ENCODE data around the gene KRTAP9-3.
"Not testable (repeated sequence)": the region's sequence is repeated elsewhere in the genome, so short reads cannot be mapped to it uniquely, and the experiment has no call there.

The KRTAP9-3 gene

GRCh38 chr17:41199421-41200078 lies 32.7 kb upstream of the KRTAP9-3 start:
- TF ChIP-seq, protein P1, sequence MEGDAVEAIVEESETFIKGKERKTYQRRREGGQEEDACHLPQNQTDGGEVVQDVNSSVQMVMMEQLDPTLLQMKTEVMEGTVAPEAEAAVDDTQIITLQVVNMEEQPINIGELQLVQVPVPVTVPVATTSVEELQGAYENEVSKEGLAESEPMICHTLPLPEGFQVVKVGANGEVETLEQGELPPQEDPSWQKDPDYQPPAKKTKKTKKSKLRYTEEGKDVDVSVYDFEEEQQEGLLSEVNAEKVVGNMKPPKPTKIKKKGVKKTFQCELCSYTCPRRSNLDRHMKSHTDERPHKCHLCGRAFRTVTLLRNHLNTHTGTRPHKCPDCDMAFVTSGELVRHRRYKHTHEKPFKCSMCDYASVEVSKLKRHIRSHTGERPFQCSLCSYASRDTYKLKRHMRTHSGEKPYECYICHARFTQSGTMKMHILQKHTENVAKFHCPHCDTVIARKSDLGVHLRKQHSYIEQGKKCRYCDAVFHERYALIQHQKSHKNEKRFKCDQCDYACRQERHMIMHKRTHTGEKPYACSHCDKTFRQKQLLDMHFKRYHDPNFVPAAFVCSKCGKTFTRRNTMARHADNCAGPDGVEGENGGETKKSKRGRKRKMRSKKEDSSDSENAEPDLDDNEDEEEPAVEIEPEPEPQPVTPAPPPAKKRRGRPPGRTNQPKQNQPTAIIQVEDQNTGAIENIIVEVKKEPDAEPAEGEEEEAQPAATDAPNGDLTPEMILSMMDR (IDR thresholded peaks at IDR 0.05; ENCODE audit: low read length, missing control alignments), result no peak
- DNase-seq (ENCODE audit: low read depth), result no peak
- H3K4me3 ChIP-seq (replicated peaks; ENCODE audit: low read depth, low read length), result no peak overlapping the region

DNA sequence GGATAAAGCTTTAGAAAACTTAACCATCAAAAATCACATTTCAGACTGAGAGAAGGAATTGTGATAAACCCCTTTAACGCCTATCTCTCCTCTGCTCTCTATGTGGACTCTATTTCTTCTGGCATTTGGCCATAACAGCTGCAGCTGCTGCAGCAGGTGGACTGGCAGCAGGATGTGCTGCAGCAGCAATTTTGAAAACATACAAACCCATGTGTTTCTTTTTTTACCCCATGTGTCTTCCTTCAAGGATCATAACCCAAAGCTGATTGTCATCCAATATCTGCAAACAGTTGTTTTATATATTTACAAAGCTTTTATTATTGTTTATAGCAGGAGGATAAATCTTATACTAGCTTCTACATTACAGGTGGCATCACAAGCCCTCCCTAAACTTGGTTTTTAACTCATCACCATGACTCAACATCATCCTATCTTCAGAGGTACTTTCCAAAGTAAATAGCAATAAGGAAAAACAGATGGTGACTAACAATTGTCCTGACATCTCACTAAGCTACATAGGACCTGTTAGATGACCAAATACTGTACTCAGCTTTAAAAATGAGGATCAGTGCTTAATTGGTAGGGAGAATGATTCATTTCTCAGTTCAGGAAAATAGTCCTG lies 20.3 kb upstream of the KRTAP9-3 start:
- TF ChIP-seq, protein P1 (IDR thresholded peaks at IDR 0.05; ENCODE audit: low read length, missing control alignments), result no peak
- H3K4me3 ChIP-seq (replicated peaks; ENCODE audit: low read depth, low read length), result no peak overlapping the region
- DNase-seq (ENCODE audit: low read depth), result no peak

DNA sequence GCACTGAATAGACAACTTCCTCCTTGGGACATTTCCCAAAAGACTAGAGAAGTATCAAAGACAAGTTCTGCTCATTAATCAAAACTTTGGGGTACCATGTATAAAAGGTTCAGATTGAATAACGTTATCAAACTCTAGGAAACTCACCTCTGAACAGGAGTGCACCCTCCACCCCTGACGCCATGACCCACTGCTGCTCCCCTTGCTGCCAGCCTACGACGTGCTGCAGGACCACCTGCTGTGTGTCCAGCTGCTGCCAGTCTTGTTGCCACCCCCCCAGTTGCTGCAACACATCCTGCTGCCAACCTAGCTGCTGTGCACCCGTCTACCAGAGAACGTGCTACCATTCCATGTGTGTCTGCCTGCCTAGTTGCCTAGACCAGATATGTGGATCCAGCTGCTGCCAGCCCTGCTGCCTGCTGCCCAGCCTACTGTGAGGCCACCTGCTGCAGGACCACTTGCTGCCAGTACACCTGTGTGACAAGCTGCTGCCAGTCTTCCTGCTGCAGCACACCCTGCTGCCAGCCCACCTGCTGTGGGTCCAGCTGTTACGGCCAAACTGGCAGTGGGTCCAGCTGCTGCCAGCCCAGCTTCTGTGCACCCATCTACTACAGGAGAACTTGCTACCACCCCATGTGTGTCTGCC lies 19.6 kb upstream of the KRTAP9-3 start:
- no peak overlapping the region for H3K4me3 ChIP-seq (replicated peaks; ENCODE audit: low read depth, low read length)
- TF ChIP-seq, protein P1 (IDR thresholded peaks at IDR 0.05; ENCODE audit: low read length, missing control alignments), result no peak
- no peak for DNase-seq (ENCODE audit: low read depth)

DNA sequence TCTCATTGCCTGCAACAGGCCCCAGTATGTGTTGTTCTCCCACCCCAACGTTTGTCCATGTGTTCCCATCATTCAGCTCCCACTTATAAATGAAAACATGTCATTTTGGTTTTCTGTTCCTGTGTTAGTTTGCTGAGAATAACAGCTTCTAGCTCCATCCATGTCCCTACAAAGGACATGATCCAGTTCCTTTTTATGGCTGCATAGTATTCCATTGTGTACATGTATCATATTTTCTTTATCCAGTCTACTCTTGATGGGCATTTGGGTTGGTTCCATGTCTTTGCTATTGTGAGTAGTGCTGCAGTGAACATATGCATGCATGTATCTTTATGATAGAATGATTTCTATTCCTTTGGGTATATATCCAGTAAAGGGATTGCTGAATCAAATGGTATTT lies 16.6 kb upstream of the KRTAP9-3 start:
- TF ChIP-seq, protein P1 (IDR thresholded peaks at IDR 0.05; ENCODE audit: low read length, missing control alignments), result no peak
- DNase-seq (ENCODE audit: low read depth), result no peak
- H3K4me3 ChIP-seq (replicated peaks; ENCODE audit: low read depth, low read length), result no peak overlapping the region

GRCh38 chr17:41223821-41224220 lies 8.4 kb upstream of the KRTAP9-3 start:
- TF ChIP-seq, protein P1 (IDR thresholded peaks at IDR 0.05; ENCODE audit: low read length, missing control alignments), result no peak
- no peak overlapping the region for H3K4me3 ChIP-seq (replicated peaks; ENCODE audit: low read depth, low read length)

DNA sequence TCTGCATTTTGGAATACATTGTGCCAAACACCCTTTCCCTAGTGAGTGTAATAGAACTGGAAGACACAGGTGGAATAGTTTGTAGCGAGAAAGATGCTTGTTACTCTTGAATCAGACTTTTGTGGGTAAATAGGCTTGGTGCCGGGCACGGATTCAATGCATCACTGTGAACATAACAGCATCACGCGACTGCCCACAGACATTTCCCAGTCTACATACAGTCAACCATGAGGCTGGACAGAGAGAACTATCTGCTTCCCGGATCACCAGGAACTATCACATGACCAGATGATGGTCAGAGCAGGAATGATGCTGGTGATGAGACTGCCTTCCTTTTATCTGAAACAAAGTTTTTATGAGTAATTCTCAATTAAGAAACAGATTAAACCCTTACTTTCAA lies 6.2 kb upstream of the KRTAP9-3 start:
- DNase-seq (ENCODE audit: low read depth), result no peak
- TF ChIP-seq, protein P1 (IDR thresholded peaks at IDR 0.05; ENCODE audit: low read length, missing control alignments), result no peak
- H3K4me3 ChIP-seq (replicated peaks; ENCODE audit: low read depth, low read length), result no peak overlapping the region

More at GRCh38 chr17:41223821-41224220, 8.4 kb upstream of the KRTAP9-3 start:
- peak; percentile 20 for DNase-seq (ENCODE audit: low read depth)

- H3K4me3 ChIP-seq (replicated peaks; ENCODE audit: low read depth, low read length); DNase-seq (ENCODE audit: low read depth): not testable (repeated sequence)
Observed at GRCh38 chr17:41226598-41227095, 5.6 kb upstream of the KRTAP9-3 start, which contains the start of gene KRTAP9-2. TSS of gene KRTAP9-2 (plus strand) at chr17:41226648. CDS start at chr17:41226655, 7 bp downstream.

Measured in fibroblast of pulmonary artery (primary cell).